WTC11 (cell line): ENCODE measurements around the gene SAMD1.

Source experiments
- NFE2L1 ChIP-seq: sonication (generic); formaldehyde crosslinking; IDR thresholded peaks from 2 replicates; pipeline ENCODE4 v1.8.1; 2023; ENCODE audit warnings: missing genetic modification reagents
- ZNF671 ChIP-seq: fragments of 250-450 bp; sonication (Bioruptor Pico); IDR thresholded peaks from 2 replicates; pipeline ENCODE4 v1.8.0; 2021; ENCODE audit warnings: mild to moderate bottlenecking
- TF ChIP-seq, protein P1 (sequence below): fragments of 200-600 bp; IDR thresholded peaks from 2 replicates; pipeline ENCODE4 v1.8.0; 2022; ENCODE audit warnings: antibody characterized with exemption
- TF ChIP-seq, protein P2 (sequence below): sonication (generic); formaldehyde crosslinking; IDR thresholded peaks from 2 replicates; pipeline ENCODE4 v1.8.1; 2022; ENCODE audit warnings: mild to moderate bottlenecking, missing genetic modification reagents, moderate library complexity, borderline replicate concordance

- TF ChIP-seq ZNF671 (no peak), NFE2L1 (no peak)
- TF ChIP-seq, protein P1, sequence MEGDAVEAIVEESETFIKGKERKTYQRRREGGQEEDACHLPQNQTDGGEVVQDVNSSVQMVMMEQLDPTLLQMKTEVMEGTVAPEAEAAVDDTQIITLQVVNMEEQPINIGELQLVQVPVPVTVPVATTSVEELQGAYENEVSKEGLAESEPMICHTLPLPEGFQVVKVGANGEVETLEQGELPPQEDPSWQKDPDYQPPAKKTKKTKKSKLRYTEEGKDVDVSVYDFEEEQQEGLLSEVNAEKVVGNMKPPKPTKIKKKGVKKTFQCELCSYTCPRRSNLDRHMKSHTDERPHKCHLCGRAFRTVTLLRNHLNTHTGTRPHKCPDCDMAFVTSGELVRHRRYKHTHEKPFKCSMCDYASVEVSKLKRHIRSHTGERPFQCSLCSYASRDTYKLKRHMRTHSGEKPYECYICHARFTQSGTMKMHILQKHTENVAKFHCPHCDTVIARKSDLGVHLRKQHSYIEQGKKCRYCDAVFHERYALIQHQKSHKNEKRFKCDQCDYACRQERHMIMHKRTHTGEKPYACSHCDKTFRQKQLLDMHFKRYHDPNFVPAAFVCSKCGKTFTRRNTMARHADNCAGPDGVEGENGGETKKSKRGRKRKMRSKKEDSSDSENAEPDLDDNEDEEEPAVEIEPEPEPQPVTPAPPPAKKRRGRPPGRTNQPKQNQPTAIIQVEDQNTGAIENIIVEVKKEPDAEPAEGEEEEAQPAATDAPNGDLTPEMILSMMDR, result no peak
- TF ChIP-seq, protein P2, sequence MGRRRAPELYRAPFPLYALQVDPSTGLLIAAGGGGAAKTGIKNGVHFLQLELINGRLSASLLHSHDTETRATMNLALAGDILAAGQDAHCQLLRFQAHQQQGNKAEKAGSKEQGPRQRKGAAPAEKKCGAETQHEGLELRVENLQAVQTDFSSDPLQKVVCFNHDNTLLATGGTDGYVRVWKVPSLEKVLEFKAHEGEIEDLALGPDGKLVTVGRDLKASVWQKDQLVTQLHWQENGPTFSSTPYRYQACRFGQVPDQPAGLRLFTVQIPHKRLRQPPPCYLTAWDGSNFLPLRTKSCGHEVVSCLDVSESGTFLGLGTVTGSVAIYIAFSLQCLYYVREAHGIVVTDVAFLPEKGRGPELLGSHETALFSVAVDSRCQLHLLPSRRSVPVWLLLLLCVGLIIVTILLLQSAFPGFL (CRISPR knock-in tag), result no peak
These were observed 20.1 kb upstream of the SAMD1 start for GRCh38 chr19:14110650-14111049.
